GM19193 (cell line): Measurements from ENCODE around the gene SOX14.

Source experiments
- POLR2A ChIP-seq: IDR thresholded peaks from 4 replicates; pipeline ENCODE4 v1.6.1; 2011; ENCODE audit not compliant: insufficient read depth, insufficient read length; ENCODE audit errors: extremely low read depth

Gene SOX14

GRCh38 chr3:137765310-137766033, 1.4 kb downstream of the SOX14 start:
- no peak for TF ChIP-seq POLR2A

GRCh38 chr3:137766041-137766875, 2.1 kb downstream of the SOX14 start:
- TF ChIP-seq POLR2A = no peak

GRCh38 chr3:137766876-137767537, 2.9 kb downstream of the SOX14 start:
- TF ChIP-seq POLR2A = no peak

- no peak for TF ChIP-seq POLR2A
These were observed 3.6 kb downstream of the SOX14 start for GRCh38 chr3:137767538-137768360.

- no peak for TF ChIP-seq POLR2A
These were observed 4.5 kb downstream of the SOX14 start for GRCh38 chr3:137768361-137769321.

GRCh38 chr3:137769322-137770065, 5.4 kb downstream of the SOX14 start:
- no peak for TF ChIP-seq POLR2A

GRCh38 chr3:137770066-137770834, 6.1 kb downstream of the SOX14 start:
- TF ChIP-seq POLR2A = no peak

GRCh38 chr3:137770835-137771399, 6.8 kb downstream of the SOX14 start:
- TF ChIP-seq POLR2A = no peak

GRCh38 chr3:137771401-137772213, 7.5 kb downstream of the SOX14 start:
- TF ChIP-seq POLR2A = no peak

- TF ChIP-seq POLR2A = no peak
These were observed 8.3 kb downstream of the SOX14 start for GRCh38 chr3:137772214-137772955.
